A673 (cell line): Measurements from ENCODE around the gene CMTM5. TPM values are rescaled to one million over a fixed set of nuclear protein-coding genes. Genes with fewer than 3 reads are reported as not detected.

Source experiments
- Bru-seq: library from RNA; stranded (reverse); fragments of 400-500 nt; gene quantifications from one replicate; lab custom pipeline; 2021; lab: Mats Ljungman, UMichigan
- BruChase-seq, 2 experiments: library from RNA; stranded (reverse); fragments of 400-500 nt; gene quantifications; one replicate each; lab custom pipeline; 2021; lab: Mats Ljungman, UMichigan
- BruUV-seq: library from RNA; stranded (reverse); fragments of 400-500 nt; replicated peaks from 2 replicates; lab custom pipeline; 2021; lab: Mats Ljungman, UMichigan
- CTCF ChIA-PET: fragments of 300-600 bp; sonication (Branson Sonifier 250); formaldehyde crosslinking; loops from one replicate; lab custom pipeline; 2022; ENCODE audit warnings: antibody characterized with exemption; lab: Charles Lee
- POLR2A ChIA-PET: fragments of 300-600 bp; sonication (Branson Sonifier 250); formaldehyde crosslinking; loops from one replicate; lab custom pipeline; 2022; ENCODE audit warnings: antibody characterized with exemption; ENCODE audit not compliant: low non-redundant PET; lab: Charles Lee
- DNase-seq: peaks from one replicate; pipeline ENCODE4 v3.0.0-alpha.2; 2015; ENCODE audit warnings: low spot score
- H3K27ac ChIP-seq: fragments of 200-600 bp; sonication (generic); 2 replicates; pipeline ENCODE4 v1.5.1; 2016; ENCODE audit warnings: mixed run types, low read depth, mild to moderate bottlenecking, mixed read lengths, antibody characterized with exemption, low read length; ENCODE audit not compliant: poor library complexity, severe bottlenecking
- H3K27me3 ChIP-seq: fragments of 200-600 bp; sonication (generic); replicated peaks from 2 replicates; pipeline ENCODE4 v1.6.1; 2017; ENCODE audit warnings: mixed run types, low read depth, mild to moderate bottlenecking, mixed read lengths, antibody characterized with exemption, low read length; ENCODE audit not compliant: insufficient read depth, poor library complexity
- H3K36me3 ChIP-seq: fragments of 200-600 bp; sonication (generic); 2 replicates; pipeline ENCODE4 v1.6.1; 2016; ENCODE audit warnings: mixed run types, mild to moderate bottlenecking, mixed read lengths, antibody characterized with exemption, low read length; ENCODE audit not compliant: insufficient read depth, poor library complexity, severe bottlenecking
- H3K4me1 ChIP-seq: fragments of 200-600 bp; sonication (generic); 2 replicates; pipeline ENCODE4 v1.6.1; 2017; ENCODE audit warnings: mixed run types, mild to moderate bottlenecking, mixed read lengths, antibody characterized with exemption, low read length; ENCODE audit not compliant: insufficient read depth, poor library complexity, severe bottlenecking
- H3K4me3 ChIP-seq: fragments of 200-600 bp; sonication (generic); 2 replicates; pipeline ENCODE4 v1.5.1; 2016; ENCODE audit warnings: low read depth, mixed run types, mild to moderate bottlenecking, mixed read lengths, low read length; ENCODE audit not compliant: poor library complexity, severe bottlenecking
- H3K9me3 ChIP-seq: fragments of 200-600 bp; sonication (generic); 2 replicates; pipeline ENCODE4 v1.6.1; 2016; ENCODE audit warnings: mixed run types, low read depth, mild to moderate bottlenecking, mixed read lengths, antibody characterized with exemption, low read length; ENCODE audit not compliant: poor library complexity, severe bottlenecking
- CTCF ChIP-seq: fragments of 300-800, 200-600 bp; sonication (generic); conservative IDR thresholded peaks from 2 replicates; pipeline ENCODE4 v1.5.1; 2017; ENCODE audit warnings: low read depth, mild to moderate bottlenecking, antibody characterized with exemption, low read length, moderate library complexity, mixed read lengths
- EZH2 ChIP-seq: fragments of 200-600 bp; sonication (generic); IDR thresholded peaks from 2 replicates; pipeline ENCODE4 v1.6.1; 2017; ENCODE audit warnings: borderline replicate concordance, low read depth, mild to moderate bottlenecking, mixed read lengths, antibody characterized with exemption, low read length; ENCODE audit not compliant: poor library complexity, severe bottlenecking
- intact Hi-C: fragments of 100-400 bp; cut with micrococcal nuclease; formaldehyde crosslinking; loops from one replicate; pipeline ENCODE4 v1.10.0; 2022; ENCODE audit not compliant: unreplicated experiment
- long read RNA-seq: library from polyadenylated mRNA; stranded (forward); transcript quantifications from one replicate; pipeline ENCODE4 v2.0.0, GENCODE V29; 2022
- total RNA-seq: library from RNA; stranded (reverse); gene quantifications from 2 replicates; pipeline ENCODE4 v1.2.3, GENCODE V29; 2021

The CMTM5 gene
- total RNA-seq (not detected in 2 replicates), Bru-seq, nascent RNA (not detected), BruChase-seq, experiment 1, labeled RNA remaining after a 2-hour chase (not detected), BruChase-seq, experiment 2, labeled RNA remaining after a 6-hour chase (percentile 15 among the genes with signal in this experiment)
- long read RNA-seq = 0 reads

- H3K4me3 ChIP-seq = no peak within 1 kb of the TSS
- ChIA-PET CTCF (no interaction called here), POLR2A (no interaction called here)
- H3K4me1 ChIP-seq = peaks cover 8% of the 10 kb centered on the region
- no peak within 1 kb of the TSS for H3K27ac ChIP-seq
- intact Hi-C loops = no loop called here
- H3K36me3 ChIP-seq = no peaks in the 10 kb centered on the region
- TF ChIP-seq CTCF (no peak), EZH2 (no peak)
- no TSS peak for BruUV-seq
- H3K9me3 ChIP-seq = no peaks in the 10 kb centered on the region
- no peaks in the 10 kb centered on the region for H3K27me3 ChIP-seq
- peak; percentile 64 for DNase-seq
Observed at GRCh38 chr14:23376482-23377197, at the start of gene CMTM5. TSS of gene CMTM5 (plus strand) at chr14:23377046. CDS start at chr14:23377252, 206 bp downstream.

DNA sequence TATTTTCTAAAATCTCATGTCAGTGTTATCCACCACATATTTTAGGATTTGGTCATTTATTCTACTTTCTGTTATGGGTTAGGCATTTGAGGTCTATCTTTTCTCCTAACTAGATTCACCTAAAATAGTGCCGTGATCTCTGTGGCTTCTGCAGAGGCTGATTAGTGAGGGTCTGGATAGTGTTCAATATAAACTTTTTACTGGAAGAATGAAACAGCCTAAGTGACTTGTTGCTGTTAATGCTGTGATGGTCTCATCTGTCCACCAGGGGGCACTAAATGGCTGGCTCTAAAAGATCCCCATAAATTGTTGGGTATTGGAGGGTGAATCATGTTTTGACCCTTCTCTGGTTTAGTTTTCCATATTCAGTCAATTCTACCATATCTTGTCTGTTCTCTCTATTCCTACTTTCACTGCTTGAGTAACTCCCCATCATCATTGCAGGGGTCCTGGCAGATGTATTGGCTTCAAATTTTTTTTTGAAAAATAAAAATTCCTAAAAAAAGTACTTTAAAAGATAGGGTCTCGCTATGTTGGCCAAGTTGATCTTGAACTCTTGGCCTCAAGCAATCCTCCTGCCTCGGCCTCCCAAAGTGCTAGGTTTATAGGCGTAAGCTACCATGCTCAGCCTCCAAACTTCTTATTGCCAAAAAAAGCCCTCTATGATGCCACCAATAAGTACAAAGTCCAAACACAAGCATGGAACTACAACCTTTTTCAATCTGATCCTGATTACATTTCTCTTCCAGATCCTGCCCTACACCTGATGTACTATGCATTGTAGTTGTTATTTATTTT is 48.7 kb upstream of the CMTM5 start:
- intact Hi-C loops = loop anchor here (1.0 to 2.0 kb wide), 2 partner anchors 52 to 231 kb away; no protein-coding TSS in a partner anchor
- peaks cover 32% of the 10 kb centered on the region for H3K36me3 ChIP-seq
- ChIA-PET POLR2A (no interaction called here), CTCF (no interaction called here)
- peaks cover 4% of the 10 kb centered on the region for H3K4me1 ChIP-seq
- no peak overlapping the region for H3K4me3 ChIP-seq
- no peaks in the 10 kb centered on the region for H3K27me3 ChIP-seq
- no peaks in the 10 kb centered on the region for H3K9me3 ChIP-seq
- H3K27ac ChIP-seq = no peak overlapping the region
- peak; percentile 82 for DNase-seq
- BruUV-seq = no TSS peak
- TF ChIP-seq CTCF (peak; percentile 90), EZH2 (no peak)

DNA sequence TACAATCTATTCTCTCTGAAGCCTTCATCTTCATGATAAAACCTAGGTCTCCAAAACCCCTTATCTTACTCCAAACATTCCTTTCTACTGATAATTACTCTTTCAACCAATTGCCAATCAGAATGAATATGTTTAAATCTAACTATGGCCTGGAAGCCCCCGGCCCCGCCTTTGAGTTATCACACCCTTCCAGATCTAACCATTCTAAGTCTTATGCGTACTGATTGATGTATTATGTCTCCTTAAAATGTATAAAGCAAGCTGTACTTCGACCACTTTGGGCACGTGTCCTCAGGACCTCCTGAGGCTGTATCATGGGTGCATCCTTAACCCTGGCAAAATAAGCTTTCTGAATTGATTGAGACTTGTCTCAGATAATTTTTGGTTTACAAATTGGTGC is 41.2 kb upstream of the CMTM5 start:
- BruUV-seq = no TSS peak
- no peak for DNase-seq
- no peak overlapping the region for H3K4me3 ChIP-seq
- ChIA-PET POLR2A (no interaction called here), CTCF (no interaction called here)
- no peak overlapping the region for H3K27ac ChIP-seq
- H3K9me3 ChIP-seq = peaks cover 20% of the 10 kb centered on the region
- TF ChIP-seq EZH2 (no peak), CTCF (no peak)
- H3K27me3 ChIP-seq = no peaks in the 10 kb centered on the region
- intact Hi-C loops = loop anchor here (1.0 kb wide), 1 partner anchor 17 kb away; the partner anchor contains the start of gene SLC22A17
- no peaks in the 10 kb centered on the region for H3K36me3 ChIP-seq
- H3K4me1 ChIP-seq = no peaks in the 10 kb centered on the region
